T follicular helper cell (primary cell): ENCODE measurements around the gene SCGB1A1.

Experiments
- DNase-seq: peaks from one replicate; pipeline ENCODE4 v3.0.0-alpha.2; 2020; ENCODE audit warnings: low read depth

Gene SCGB1A1

GRCh38 chr11:62421996-62422395 is 3.2 kb downstream of the SCGB1A1 start:
- DNase-seq, result no peak

GRCh38 chr11:62423012-62423411 is 4.2 kb downstream of the SCGB1A1 start:
- no peak for DNase-seq

- DNase-seq, result no peak
Measured at GRCh38 chr11:62427630-62428233, 8.9 kb downstream of the SCGB1A1 start.

- no peak for DNase-seq
Measured at GRCh38 chr11:62428871-62429560, 10.2 kb downstream of the SCGB1A1 start.

GRCh38 chr11:62430425-62430824 is 11.6 kb downstream of the SCGB1A1 start:
- no peak for DNase-seq

- no peak for DNase-seq
Measured at GRCh38 chr11:62431171-62431901, 12.5 kb downstream of the SCGB1A1 start.

- no peak for DNase-seq
Measured at GRCh38 chr11:62432695-62433094, 13.9 kb downstream of the SCGB1A1 start.

GRCh38 chr11:62433141-62433903 is 14.5 kb downstream of the SCGB1A1 start:
- DNase-seq, result no peak

- DNase-seq, result no peak
Measured at GRCh38 chr11:62433904-62434276, 15.1 kb downstream of the SCGB1A1 start.

- no peak for DNase-seq
Measured at GRCh38 chr11:62435846-62436660, 17.2 kb downstream of the SCGB1A1 start.

- no peak for DNase-seq
Measured at GRCh38 chr11:62437616-62438015, 18.8 kb downstream of the SCGB1A1 start.

GRCh38 chr11:62438641-62439040 is 19.8 kb downstream of the SCGB1A1 start:
- DNase-seq, result no peak

- no peak for DNase-seq
Measured at GRCh38 chr11:62439785-62440602, 21.2 kb downstream of the SCGB1A1 start.

GRCh38 chr11:62443390-62444235 is 24.8 kb downstream of the SCGB1A1 start:
- no peak for DNase-seq

GRCh38 chr11:62444236-62444833 is 25.5 kb downstream of the SCGB1A1 start:
- DNase-seq, result peak; percentile 5

GRCh38 chr11:62444835-62445234 is 26.0 kb downstream of the SCGB1A1 start:
- no peak for DNase-seq

- DNase-seq, result no peak
Measured at GRCh38 chr11:62445314-62445740, 26.5 kb downstream of the SCGB1A1 start.

GRCh38 chr11:62446091-62446490 is 27.3 kb downstream of the SCGB1A1 start:
- no peak for DNase-seq

- DNase-seq, result no peak
Measured at GRCh38 chr11:62449451-62449851, 30.6 kb downstream of the SCGB1A1 start.
